GM12878 (cell line): ENCODE results near the gene NOP53. TPM values are rescaled to one million over a fixed set of nuclear protein-coding genes. Genes with fewer than 3 reads are reported as not detected.

Source experiments
- ATF3 ChIP-seq: IDR thresholded peaks from 2 replicates; pipeline ENCODE4 v1.6.1; 2011; ENCODE audit warnings: low read depth, mild to moderate bottlenecking, low read length, moderate library complexity, borderline replicate concordance; ENCODE audit errors: extremely low read depth
- BCL3 ChIP-seq: IDR thresholded peaks from 2 replicates; pipeline ENCODE4 v1.6.1; 2011; ENCODE audit warnings: borderline replicate concordance, low read depth, mild to moderate bottlenecking, moderate library complexity, low read length; ENCODE audit not compliant: insufficient read depth, poor library complexity, severe bottlenecking
- BMI1 ChIP-seq: fragments of 450-650 bp; IDR thresholded peaks from 2 replicates; pipeline ENCODE4 v1.6.1; 2016; ENCODE audit warnings: mild to moderate bottlenecking, moderate library complexity, borderline replicate concordance
- CTCF ChIP-seq, 3 experiments: IDR thresholded peaks in 2 of 3; conservative IDR thresholded peaks in 1 of 3; 2 replicates each; pipeline ENCODE4 v1.5.1; 2011; ENCODE audit warnings: low read depth in 3 of 3, low read length in 3 of 3, mild to moderate bottlenecking in 3 of 3, control low read depth in 2 of 3, moderate library complexity in 2 of 3, inconsistent platforms in 1 of 3, mixed read lengths in 1 of 3; ENCODE audit not compliant: control insufficient read depth in 2 of 3, insufficient read depth in 1 of 3; ENCODE audit errors: extremely low read depth in 1 of 3
- EGR1 ChIP-seq, 2 experiments: IDR thresholded peaks; 1 replicate in 1 of 2; 2 replicates in 1 of 2; pipeline ENCODE4 v1.6.1; 2011 to 2012; ENCODE audit warnings: low read depth in 2 of 2, low read length in 2 of 2, borderline replicate concordance in 1 of 2, mild to moderate bottlenecking in 1 of 2, moderate library complexity in 1 of 2
- HDAC2 ChIP-seq: fragments of 200-600 bp; sonication (generic); IDR thresholded peaks from 2 replicates; pipeline ENCODE4 v1.6.1; 2017
- IKZF1 ChIP-seq: fragments of 450-650 bp; conservative IDR thresholded peaks from 2 replicates; pipeline ENCODE4 v1.6.1; 2017; ENCODE audit warnings: antibody characterized with exemption, mild to moderate bottlenecking
- PAX5 ChIP-seq: IDR thresholded peaks from 2 replicates; pipeline ENCODE4 v1.6.1; 2011; ENCODE audit warnings: low read depth, low read length, borderline replicate concordance
- PBX3 ChIP-seq: IDR thresholded peaks from 2 replicates; pipeline ENCODE4 v1.6.1; 2011; ENCODE audit warnings: mild to moderate bottlenecking, low read depth, low read length, moderate library complexity; ENCODE audit not compliant: insufficient replicate concordance
- SRF ChIP-seq, 2 experiments: IDR thresholded peaks; 2 replicates each; pipeline ENCODE4 v1.6.1; 2011; ENCODE audit warnings: low read depth in 2 of 2, low read length in 2 of 2, mild to moderate bottlenecking in 1 of 2, moderate library complexity in 1 of 2
- USF1 ChIP-seq: IDR thresholded peaks from 2 replicates; pipeline ENCODE4 v1.6.1; 2011; ENCODE audit warnings: borderline replicate concordance, low read depth, mild to moderate bottlenecking, moderate library complexity, mixed read lengths, low read length; ENCODE audit not compliant: insufficient read depth; ENCODE audit errors: extremely low read length
- ZNF274 ChIP-seq: IDR thresholded peaks from one replicate; pipeline ENCODE4 v1.8.0; 2011; ENCODE audit not compliant: insufficient read length, insufficient read depth
- polyA plus RNA-seq, 11 experiments: library from polyadenylated mRNA; depleted of rRNA in 4 of 11; unstranded in 6 of 11; stranded (reverse) in 5 of 11; fragments of >200 nt; fragmentation: Nextera tagmentation in 4 of 11; fragmentation: Illumina TruSeq in 1 of 11; extraction: Ambion mirVana in 4 of 11; extraction: Trizol in 1 of 11; gene quantifications; 1 replicate in 1 of 11; 2 replicates in 10 of 11; pipeline versions ENCODE4 v1.2.1 to v1.2.3, GENCODE V29; 2011 to 2016; ENCODE audit warnings: inconsistent platforms in 2 of 11, missing spikeins in 2 of 11, low read depth in 1 of 11
- total RNA-seq, 4 experiments: library from RNA; depleted of rRNA in 3 of 4; stranded (reverse); fragments of >200 nt in 3 of 4; fragmentation: Illumina TruSeq in 1 of 4; extraction: Trizol in 1 of 4; gene quantifications; 2 replicates each; pipeline versions ENCODE4 v1.2.1 to v1.2.3, GENCODE V29; 2013 to 2021
- TF ChIP-seq, protein P1 (sequence below): fragments of 450-650 bp; conservative IDR thresholded peaks from 2 replicates; pipeline ENCODE4 v1.6.1; 2017; ENCODE audit warnings: mild to moderate bottlenecking, moderate library complexity
- TF ChIP-seq, protein P2 (sequence below): fragments of 450-650 bp; formaldehyde crosslinking; IDR thresholded peaks from 2 replicates; pipeline ENCODE4 v1.5.0; 2022; ENCODE audit warnings: mild to moderate bottlenecking, missing genetic modification characterization

NOP53 gene
- total and polyA plus RNA-seq, 10 of the 15 experiments (the other 5 are each of a cell fraction or from before 2014, with no cell fraction given) = 6.0 to 386 (median 167) TPM

GRCh38 chr19:47778049-47778953, 33.0 kb downstream of the NOP53 start, which contains the start of gene SELENOW (continued):
- TF ChIP-seq, protein P1, sequence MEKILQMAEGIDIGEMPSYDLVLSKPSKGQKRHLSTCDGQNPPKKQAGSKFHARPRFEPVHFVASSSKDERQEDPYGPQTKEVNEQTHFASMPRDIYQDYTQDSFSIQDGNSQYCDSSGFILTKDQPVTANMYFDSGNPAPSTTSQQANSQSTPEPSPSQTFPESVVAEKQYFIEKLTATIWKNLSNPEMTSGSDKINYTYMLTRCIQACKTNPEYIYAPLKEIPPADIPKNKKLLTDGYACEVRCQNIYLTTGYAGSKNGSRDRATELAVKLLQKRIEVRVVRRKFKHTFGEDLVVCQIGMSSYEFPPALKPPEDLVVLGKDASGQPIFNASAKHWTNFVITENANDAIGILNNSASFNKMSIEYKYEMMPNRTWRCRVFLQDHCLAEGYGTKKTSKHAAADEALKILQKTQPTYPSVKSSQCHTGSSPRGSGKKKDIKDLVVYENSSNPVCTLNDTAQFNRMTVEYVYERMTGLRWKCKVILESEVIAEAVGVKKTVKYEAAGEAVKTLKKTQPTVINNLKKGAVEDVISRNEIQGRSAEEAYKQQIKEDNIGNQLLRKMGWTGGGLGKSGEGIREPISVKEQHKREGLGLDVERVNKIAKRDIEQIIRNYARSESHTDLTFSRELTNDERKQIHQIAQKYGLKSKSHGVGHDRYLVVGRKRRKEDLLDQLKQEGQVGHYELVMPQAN = peak; percentile 78
- TF ChIP-seq BCL3 = no peak
- peak; percentile 80 for TF ChIP-seq IKZF1
- TF ChIP-seq PAX5 = peak; percentile 98
- no peak for TF ChIP-seq CTCF (IDR thresholded peaks at IDR 0.05 in 2 of 3, conservative IDR thresholded peaks at IDR 0.05 in 1 of 3; ENCODE audit: control insufficient read depth in 2 of 3, extremely low read depth in 1 of 3, insufficient read depth in 1 of 3, low read depth in 3 of 3, low read length in 3 of 3)
- peak; percentile 66 for TF ChIP-seq PBX3
- peak; percentile 9 to 84 for TF ChIP-seq EGR1 (IDR thresholded peaks at IDR 0.05; ENCODE audit: borderline replicate concordance in 1 of 2, low read depth in 2 of 2, low read length in 2 of 2)
- TF ChIP-seq ATF3 = no peak
- TF ChIP-seq, protein P2, sequence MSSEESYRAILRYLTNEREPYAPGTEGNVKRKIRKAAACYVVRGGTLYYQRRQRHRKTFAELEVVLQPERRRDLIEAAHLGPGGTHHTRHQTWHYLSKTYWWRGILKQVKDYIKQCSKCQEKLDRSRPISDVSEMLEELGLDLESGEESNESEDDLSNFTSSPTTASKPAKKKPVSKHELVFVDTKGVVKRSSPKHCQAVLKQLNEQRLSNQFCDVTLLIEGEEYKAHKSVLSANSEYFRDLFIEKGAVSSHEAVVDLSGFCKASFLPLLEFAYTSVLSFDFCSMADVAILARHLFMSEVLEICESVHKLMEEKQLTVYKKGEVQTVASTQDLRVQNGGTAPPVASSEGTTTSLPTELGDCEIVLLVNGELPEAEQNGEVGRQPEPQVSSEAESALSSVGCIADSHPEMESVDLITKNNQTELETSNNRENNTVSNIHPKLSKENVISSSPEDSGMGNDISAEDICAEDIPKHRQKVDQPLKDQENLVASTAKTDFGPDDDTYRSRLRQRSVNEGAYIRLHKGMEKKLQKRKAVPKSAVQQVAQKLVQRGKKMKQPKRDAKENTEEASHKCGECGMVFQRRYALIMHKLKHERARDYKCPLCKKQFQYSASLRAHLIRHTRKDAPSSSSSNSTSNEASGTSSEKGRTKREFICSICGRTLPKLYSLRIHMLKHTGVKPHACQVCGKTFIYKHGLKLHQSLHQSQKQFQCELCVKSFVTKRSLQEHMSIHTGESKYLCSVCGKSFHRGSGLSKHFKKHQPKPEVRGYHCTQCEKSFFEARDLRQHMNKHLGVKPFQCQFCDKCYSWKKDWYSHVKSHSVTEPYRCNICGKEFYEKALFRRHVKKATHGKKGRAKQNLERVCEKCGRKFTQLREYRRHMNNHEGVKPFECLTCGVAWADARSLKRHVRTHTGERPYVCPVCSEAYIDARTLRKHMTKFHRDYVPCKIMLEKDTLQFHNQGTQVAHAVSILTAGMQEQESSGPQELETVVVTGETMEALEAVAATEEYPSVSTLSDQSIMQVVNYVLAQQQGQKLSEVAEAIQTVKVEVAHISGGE (CRISPR knock-in tag) = no peak
- no peak for TF ChIP-seq HDAC2
- TF ChIP-seq SRF (IDR thresholded peaks at IDR 0.05; ENCODE audit: low read depth in 2 of 2, low read length in 2 of 2) = 0 out of 4 replicates have a peak, but pooled peaks of 1 of the 2 experiments have one; percentile 57
- no peak for TF ChIP-seq BMI1
- no peak for TF ChIP-seq USF1
- no peak for TF ChIP-seq ZNF274
